ENCODE measurements around the gene LRRTM4. TPM values are rescaled to one million over a fixed set of nuclear protein-coding genes. Genes with fewer than 3 reads are reported as not detected.

LRRTM4 gene
- total RNA-seq, 3 donors from 2014 or later (not counting 1 experiment from before 2014, with no cell fraction given): not detected

DNA sequence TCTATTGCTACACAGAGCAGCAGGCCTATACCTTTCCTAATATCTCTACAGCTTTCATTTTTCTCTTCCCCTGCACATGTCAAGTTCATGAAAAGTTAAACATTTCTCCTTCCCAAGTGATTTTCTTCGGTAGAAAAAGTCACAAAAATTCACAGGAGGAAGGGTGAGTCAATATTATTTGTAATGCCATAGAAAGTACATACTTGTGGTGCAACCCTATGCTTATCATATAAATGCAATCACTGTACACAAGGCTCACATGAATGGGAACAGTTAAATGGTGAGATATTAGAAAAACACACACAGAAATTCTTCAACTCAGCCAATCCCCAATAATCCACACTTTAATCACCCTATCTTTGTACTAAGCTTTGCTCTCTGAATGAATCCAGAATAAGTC, 651.6 kb downstream of the LRRTM4 start:
- Mint-ChIP-seq H3K27ac (no peak overlapping the region), H3K36me3 (no peaks in the 10 kb centered on the region), H3K9me3 (peaks cover 11 to 17% of the 10 kb centered on the region in 2 donors), H3K4me1 (no peaks in the 10 kb centered on the region), H3K27me3 (ENCODE audit: low read depth in 2 of 2) (no peaks in the 10 kb centered on the region), H3K4me3 (no peak overlapping the region)
- ATAC-seq (no peak), DNase-seq (no peak)
- Histone ChIP-seq H3K27ac (ENCODE audit: low read length) (no peak overlapping the region), H3K27me3 (ENCODE audit: control insufficient read depth, insufficient read depth, low read length) (no peaks in the 10 kb centered on the region), H3K4me3 (ENCODE audit: low read length) (no peak overlapping the region), H3K36me3 (ENCODE audit: control insufficient read depth, insufficient read depth, low read length) (no peaks in the 10 kb centered on the region), H3K4me1 (ENCODE audit: control insufficient read depth, insufficient read depth, low read length) (no peaks in the 10 kb centered on the region), H3K9me3 (ENCODE audit: control insufficient read depth, insufficient read depth, low read length) (no peaks in the 10 kb centered on the region)
- no CpG with 5 or more reads among the region's 1 CpG for WGBS (ENCODE audit: insufficient coverage)
- TF ChIP-seq, protein P1, sequence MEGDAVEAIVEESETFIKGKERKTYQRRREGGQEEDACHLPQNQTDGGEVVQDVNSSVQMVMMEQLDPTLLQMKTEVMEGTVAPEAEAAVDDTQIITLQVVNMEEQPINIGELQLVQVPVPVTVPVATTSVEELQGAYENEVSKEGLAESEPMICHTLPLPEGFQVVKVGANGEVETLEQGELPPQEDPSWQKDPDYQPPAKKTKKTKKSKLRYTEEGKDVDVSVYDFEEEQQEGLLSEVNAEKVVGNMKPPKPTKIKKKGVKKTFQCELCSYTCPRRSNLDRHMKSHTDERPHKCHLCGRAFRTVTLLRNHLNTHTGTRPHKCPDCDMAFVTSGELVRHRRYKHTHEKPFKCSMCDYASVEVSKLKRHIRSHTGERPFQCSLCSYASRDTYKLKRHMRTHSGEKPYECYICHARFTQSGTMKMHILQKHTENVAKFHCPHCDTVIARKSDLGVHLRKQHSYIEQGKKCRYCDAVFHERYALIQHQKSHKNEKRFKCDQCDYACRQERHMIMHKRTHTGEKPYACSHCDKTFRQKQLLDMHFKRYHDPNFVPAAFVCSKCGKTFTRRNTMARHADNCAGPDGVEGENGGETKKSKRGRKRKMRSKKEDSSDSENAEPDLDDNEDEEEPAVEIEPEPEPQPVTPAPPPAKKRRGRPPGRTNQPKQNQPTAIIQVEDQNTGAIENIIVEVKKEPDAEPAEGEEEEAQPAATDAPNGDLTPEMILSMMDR (IDR thresholded peaks at IDR 0.05): no peak
- intact Hi-C loops (cut with micrococcal nuclease): no loop called here

DNA sequence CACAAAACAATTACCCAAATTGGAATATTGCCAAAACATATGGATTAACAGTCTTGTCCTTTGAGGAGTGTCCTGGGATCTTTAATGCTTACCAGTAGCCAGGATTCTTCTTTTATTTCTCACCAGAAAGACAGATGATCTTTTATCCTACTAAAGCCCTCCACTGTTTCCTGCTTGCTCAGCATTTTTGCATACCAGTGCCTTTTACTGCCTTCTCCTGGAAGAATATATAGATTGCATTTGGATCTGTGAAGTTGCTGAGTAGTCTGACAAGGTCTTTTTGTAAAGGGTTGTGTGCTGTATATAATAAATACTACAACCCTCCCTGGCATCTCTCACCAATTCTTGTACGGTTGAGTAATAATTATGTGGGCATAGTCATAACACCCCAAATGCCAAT, 652.2 kb downstream of the LRRTM4 start:
- Mint-ChIP-seq H3K27ac (no peak overlapping the region), H3K27me3 (ENCODE audit: low read depth in 2 of 2) (no peaks in the 10 kb centered on the region), H3K36me3 (no peaks in the 10 kb centered on the region), H3K4me3 (no peak overlapping the region), H3K4me1 (no peaks in the 10 kb centered on the region), H3K9me3 (peaks cover 10 to 16% of the 10 kb centered on the region in 2 donors)
- intact Hi-C loops (cut with micrococcal nuclease): no loop called here
- H3K4me1 ChIP-seq (ENCODE audit: control insufficient read depth, insufficient read depth, low read length): no peaks in the 10 kb centered on the region
- TF ChIP-seq, protein P1 (IDR thresholded peaks at IDR 0.05): no peak
- H3K9me3 ChIP-seq (ENCODE audit: control insufficient read depth, insufficient read depth, low read length): no peaks in the 10 kb centered on the region
- H3K4me3 ChIP-seq (ENCODE audit: low read length): no peak overlapping the region
- no peaks in the 10 kb centered on the region for H3K27me3 ChIP-seq (ENCODE audit: control insufficient read depth, insufficient read depth, low read length)
- H3K36me3 ChIP-seq (ENCODE audit: control insufficient read depth, insufficient read depth, low read length): no peaks in the 10 kb centered on the region
- DNase-seq: no peak
- H3K27ac ChIP-seq (ENCODE audit: low read length): no peak overlapping the region
- no CpG with 5 or more reads among the region's 1 CpG for WGBS (ENCODE audit: insufficient coverage)
- no peak for ATAC-seq

DNA sequence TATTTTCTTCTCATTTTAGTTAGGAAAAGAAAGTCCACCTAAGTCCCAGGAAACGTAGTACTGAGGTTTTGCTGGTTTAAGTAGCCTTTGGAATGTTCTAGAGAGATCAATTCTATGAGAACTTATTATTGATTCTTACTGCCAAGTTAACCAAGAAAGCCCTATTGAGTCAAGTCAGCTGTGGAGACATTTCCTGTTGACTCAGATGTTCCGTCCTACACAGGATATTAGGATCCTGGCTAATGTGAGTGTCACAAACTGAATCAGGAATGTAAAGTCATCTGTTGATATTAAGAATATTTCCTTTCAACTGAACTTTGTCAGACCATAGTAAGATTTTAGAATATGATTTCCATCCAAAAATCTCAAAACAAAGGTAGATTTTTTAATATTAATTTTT, 654.3 kb downstream of the LRRTM4 start:
- Mint-ChIP-seq H3K27ac (no peak overlapping the region), H3K4me3 (no peak overlapping the region), H3K9me3 (peaks cover 12 to 15% of the 10 kb centered on the region in 2 donors), H3K4me1 (no peaks in the 10 kb centered on the region), H3K36me3 (no peaks in the 10 kb centered on the region), H3K27me3 (ENCODE audit: low read depth in 2 of 2) (no peaks in the 10 kb centered on the region)
- Histone ChIP-seq H3K9me3 (ENCODE audit: control insufficient read depth, insufficient read depth, low read length) (no peaks in the 10 kb centered on the region), H3K27ac (ENCODE audit: low read length) (no peak overlapping the region), H3K4me3 (ENCODE audit: low read length) (no peak overlapping the region), H3K27me3 (ENCODE audit: control insufficient read depth, insufficient read depth, low read length) (no peaks in the 10 kb centered on the region), H3K4me1 (ENCODE audit: control insufficient read depth, insufficient read depth, low read length) (no peaks in the 10 kb centered on the region), H3K36me3 (ENCODE audit: control insufficient read depth, insufficient read depth, low read length) (no peaks in the 10 kb centered on the region)
- DNase-seq (no peak), ATAC-seq (no peak)
- 47% methylated on average over 2 of the region's 2 CpGs for WGBS (ENCODE audit: insufficient coverage)
- TF ChIP-seq, protein P1 (IDR thresholded peaks at IDR 0.05): no peak
- intact Hi-C loops (cut with micrococcal nuclease): no loop called here

DNA sequence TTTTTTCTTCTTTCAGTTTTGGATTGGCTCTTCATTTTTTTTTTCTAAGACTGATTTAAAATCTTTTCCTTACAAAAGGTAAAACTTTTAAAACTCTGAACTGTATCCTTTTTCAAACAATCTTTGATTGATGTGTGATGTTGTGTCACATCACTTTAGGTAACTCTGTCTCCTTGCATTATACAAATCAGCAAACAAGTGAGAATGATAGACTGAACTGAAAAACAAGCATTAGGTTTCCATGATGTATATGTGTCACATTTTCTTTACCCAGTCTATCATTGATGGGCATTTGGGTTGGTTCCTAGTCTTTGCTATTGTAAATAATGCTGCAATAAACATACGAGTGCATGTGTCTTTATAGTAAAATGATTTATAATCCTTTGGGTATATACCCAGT, 655.7 kb downstream of the LRRTM4 start:
- H3K4me1 Mint-ChIP-seq: no peaks in the 10 kb centered on the region
- H3K27ac ChIP-seq (ENCODE audit: low read length): no peak overlapping the region
- ATAC-seq (no peak), DNase-seq (no peak)
- TF ChIP-seq, protein P1 (IDR thresholded peaks at IDR 0.05): no peak
- no peaks in the 10 kb centered on the region for H3K4me1 ChIP-seq (ENCODE audit: control insufficient read depth, insufficient read depth, low read length)
- no peak overlapping the region for H3K4me3 Mint-ChIP-seq
- no peaks in the 10 kb centered on the region for H3K27me3 Mint-ChIP-seq (ENCODE audit: low read depth in 2 of 2)
- no peaks in the 10 kb centered on the region for H3K27me3 ChIP-seq (ENCODE audit: control insufficient read depth, insufficient read depth, low read length)
- intact Hi-C loops (cut with micrococcal nuclease): no loop called here
- H3K36me3 Mint-ChIP-seq: no peaks in the 10 kb centered on the region
- H3K36me3 ChIP-seq (ENCODE audit: control insufficient read depth, insufficient read depth, low read length): no peaks in the 10 kb centered on the region
- peaks cover 16 to 17% of the 10 kb centered on the region in 2 donors for H3K9me3 Mint-ChIP-seq
- no peaks in the 10 kb centered on the region for H3K9me3 ChIP-seq (ENCODE audit: control insufficient read depth, insufficient read depth, low read length)
- no peak overlapping the region for H3K4me3 ChIP-seq (ENCODE audit: low read length)
- 50% methylated on average over 1 of the region's 1 CpG for WGBS (ENCODE audit: insufficient coverage)
- no peak overlapping the region for H3K27ac Mint-ChIP-seq

All from natural killer cell (primary cell).